ENCODE measurements around the gene ZMAT5.

DNA sequence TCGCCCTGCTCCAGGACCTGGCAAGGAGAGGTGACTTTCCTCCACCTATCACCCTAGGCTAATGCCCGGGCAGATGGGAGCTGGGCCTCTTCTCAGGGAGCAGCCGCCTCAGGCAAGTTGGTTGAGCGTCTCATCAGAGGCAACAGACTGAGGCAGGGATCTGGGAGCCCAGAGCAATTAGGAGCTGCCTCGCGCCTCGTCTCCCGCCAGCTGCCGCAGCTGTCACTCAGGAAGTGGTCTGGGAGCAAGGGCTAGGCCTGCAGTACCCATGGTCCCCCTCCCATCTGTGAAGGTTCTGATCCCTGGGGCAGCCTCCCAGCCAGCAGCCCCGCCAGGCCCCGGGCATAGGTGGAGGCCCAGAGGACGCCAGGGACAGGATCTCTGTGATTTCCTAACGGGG, 51.6 kb downstream of the ZMAT5 start:
- TF ChIP-seq, protein P1, sequence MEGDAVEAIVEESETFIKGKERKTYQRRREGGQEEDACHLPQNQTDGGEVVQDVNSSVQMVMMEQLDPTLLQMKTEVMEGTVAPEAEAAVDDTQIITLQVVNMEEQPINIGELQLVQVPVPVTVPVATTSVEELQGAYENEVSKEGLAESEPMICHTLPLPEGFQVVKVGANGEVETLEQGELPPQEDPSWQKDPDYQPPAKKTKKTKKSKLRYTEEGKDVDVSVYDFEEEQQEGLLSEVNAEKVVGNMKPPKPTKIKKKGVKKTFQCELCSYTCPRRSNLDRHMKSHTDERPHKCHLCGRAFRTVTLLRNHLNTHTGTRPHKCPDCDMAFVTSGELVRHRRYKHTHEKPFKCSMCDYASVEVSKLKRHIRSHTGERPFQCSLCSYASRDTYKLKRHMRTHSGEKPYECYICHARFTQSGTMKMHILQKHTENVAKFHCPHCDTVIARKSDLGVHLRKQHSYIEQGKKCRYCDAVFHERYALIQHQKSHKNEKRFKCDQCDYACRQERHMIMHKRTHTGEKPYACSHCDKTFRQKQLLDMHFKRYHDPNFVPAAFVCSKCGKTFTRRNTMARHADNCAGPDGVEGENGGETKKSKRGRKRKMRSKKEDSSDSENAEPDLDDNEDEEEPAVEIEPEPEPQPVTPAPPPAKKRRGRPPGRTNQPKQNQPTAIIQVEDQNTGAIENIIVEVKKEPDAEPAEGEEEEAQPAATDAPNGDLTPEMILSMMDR (IDR thresholded peaks at IDR 0.05), result no peak
- TF ChIP-seq POLR2A (IDR thresholded peaks at IDR 0.05), result no peak
